K562 treated with DMSO at 1 percent for 12 hours (cell line): ENCODE data around the gene VLDLR. TPM values are rescaled to one million over a fixed set of nuclear protein-coding genes. Genes with fewer than 3 reads are reported as not detected.

ENCODE experiments used
- total RNA-seq: library from RNA; unstranded; fragments of 300-600 nt; gene quantifications from 2 replicates; pipeline ENCODE4 v1.2.3, GENCODE V29; 2022; ENCODE audit not compliant: insufficient read depth

The VLDLR gene
- 0.32 and 1.5 TPM in 2 replicates for total RNA-seq

GRCh38 chr9:2621722-2622460, at the start of gene VLDLR:
VLDLR (plus strand) TSS chr9:2621787; CDS start chr9:2622190, 403 bp downstream.

Other genes with a start within 250 kb of the VLDLR start
- not detected in 2 replicates for gene KCNV2, start 95.7 kb downstream of the VLDLR start, total RNA-seq
- gene PUM3, start 222.3 kb downstream of the VLDLR start, total RNA-seq: 5.1 and 7.8 TPM in 2 replicates